HG02938 (cell line): ENCODE measurements around the gene ADGRL2.

Source experiments
- ATAC-seq: cut with Tn5 transposase; IDR thresholded peaks from one replicate; pipeline ENCODE4 v1.9.1; 2021; ENCODE audit warnings: mild to moderate bottlenecking, moderate library complexity; ENCODE audit not compliant: unreplicated experiment

ADGRL2 gene

DNA sequence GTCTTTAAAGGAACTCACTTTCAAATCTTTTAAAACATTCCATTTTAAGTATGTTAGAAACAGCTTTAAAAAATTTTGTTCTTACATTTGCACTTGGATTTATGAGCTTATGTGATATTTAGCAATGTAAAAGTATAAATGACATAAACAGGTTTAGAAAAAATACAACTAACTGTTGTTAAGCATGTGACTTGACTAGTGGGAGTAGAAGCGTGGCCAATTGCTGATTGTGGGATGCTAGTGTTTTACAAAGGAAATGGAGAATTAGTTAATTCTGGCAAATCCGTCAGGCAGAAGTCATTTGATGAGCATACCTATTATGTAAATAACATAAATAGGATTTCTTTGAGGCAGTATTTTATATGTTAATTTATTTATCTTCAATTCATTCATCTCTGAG is 175.8 kb downstream of the ADGRL2 start:
- ATAC-seq, result no peak

GRCh38 chr1:81978945-81979344 is 178.2 kb downstream of the ADGRL2 start:
- no peak for ATAC-seq

GRCh38 chr1:81982523-81982922 is 181.8 kb downstream of the ADGRL2 start:
- ATAC-seq, result no peak

- no peak for ATAC-seq
These were observed 188.8 kb downstream of the ADGRL2 start for GRCh38 chr1:81989524-81989923.

- no peak for ATAC-seq
These were observed 189.5 kb downstream of the ADGRL2 start for GRCh38 chr1:81990241-81990640.

GRCh38 chr1:81998165-81998564 is 197.4 kb downstream of the ADGRL2 start:
- ATAC-seq, result no peak

DNA sequence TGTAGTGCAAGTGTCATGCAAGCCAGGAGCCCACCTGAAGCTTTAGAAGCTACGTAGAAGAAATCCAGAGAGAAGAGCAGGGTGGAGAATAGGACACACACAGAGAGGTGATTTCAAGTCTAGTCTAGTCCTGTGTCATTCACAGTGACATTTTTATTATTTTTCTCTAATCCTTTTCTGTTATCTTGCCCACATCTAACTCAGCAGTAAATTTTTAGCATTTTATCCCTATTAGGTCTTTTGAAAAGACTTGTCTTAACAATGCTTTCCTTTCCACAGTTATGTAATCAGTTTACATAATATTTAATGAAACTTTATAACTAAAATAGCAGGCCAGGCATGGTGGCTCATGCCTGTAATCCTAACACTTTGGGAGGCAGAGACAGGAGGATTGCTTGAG is 198.6 kb downstream of the ADGRL2 start:
- no peak for ATAC-seq

DNA sequence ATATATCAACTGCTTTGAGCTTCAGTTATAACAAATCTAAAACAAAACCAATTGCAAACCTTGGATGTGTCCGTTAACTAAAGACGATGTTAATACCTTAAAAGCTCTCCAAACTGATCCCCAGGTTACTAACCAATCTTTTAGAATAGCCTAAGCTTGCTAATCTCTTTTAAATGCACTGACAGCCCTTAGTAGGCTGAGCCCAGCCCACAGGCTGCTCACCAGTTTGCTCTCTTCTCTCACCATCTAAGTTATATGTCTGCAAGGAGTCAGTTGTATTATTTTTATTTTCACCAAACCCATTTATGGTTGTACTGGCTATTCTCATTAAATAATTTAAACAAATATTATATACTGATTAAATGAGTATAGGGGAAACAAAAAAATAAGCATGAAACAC is 199.5 kb downstream of the ADGRL2 start:
- no peak for ATAC-seq

DNA sequence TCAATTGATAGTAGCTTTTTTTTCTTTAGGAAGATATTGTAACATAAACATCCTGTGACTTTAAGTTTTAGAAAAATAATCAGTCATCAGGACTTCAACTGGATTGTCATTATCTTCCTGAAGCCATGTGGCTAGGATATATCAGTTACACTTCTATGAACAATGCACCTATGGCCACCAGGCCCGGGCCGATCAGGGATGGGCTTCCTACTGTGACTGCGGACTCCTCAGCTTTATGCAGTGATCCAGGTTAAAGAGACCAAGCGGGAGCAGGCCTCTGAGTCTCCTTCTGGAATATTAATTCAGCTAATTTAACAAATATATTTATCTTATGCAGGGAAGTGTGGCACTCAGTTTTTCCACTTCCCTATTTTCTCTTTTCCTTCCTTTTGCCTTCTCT is 200.6 kb downstream of the ADGRL2 start:
- no peak for ATAC-seq

- no peak for ATAC-seq
These were observed 207.1 kb downstream of the ADGRL2 start for GRCh38 chr1:82007804-82008203.

DNA sequence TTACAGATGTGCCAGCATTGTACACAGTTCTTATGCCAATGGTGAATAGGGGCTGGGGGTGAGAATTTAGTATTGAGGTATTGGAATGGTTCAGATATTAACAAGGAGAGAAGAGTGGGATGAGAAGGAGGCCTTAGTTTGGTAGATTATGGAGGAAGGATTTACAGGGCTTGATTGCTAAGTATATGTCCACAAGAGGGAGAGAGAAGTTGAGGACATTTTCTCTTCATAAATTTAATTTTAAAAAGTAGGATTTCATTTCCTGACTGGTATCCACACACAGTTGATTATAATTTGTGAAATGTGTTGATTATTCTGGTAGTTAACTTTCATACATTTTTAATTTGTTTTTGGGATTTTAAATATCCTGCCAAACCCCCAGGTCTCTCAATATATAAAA is 213.0 kb downstream of the ADGRL2 start:
- no peak for ATAC-seq

GRCh38 chr1:82015444-82015843 is 214.7 kb downstream of the ADGRL2 start:
- no peak for ATAC-seq

GRCh38 chr1:82018319-82018718 is 217.6 kb downstream of the ADGRL2 start:
- ATAC-seq, result no peak

DNA sequence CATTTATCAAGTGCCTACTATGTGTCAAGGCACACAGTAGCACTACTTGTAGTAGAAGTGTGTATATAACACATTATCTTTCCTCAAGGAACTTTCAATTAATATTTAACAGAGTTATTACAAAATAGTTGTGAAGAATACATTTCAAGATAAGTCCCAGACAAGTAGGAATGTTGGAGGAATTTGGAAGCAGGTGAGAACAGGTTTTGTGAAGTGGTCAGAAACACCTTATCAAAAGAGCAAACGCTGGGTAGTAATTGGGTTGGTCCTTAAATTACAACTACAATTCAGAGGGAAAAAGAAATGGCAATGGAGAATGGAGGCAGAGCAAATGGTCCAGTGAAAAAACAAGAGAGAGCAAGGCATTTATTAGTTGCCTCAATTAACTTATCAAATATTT is 218.8 kb downstream of the ADGRL2 start:
- no peak for ATAC-seq

- no peak for ATAC-seq
These were observed 230.1 kb downstream of the ADGRL2 start for GRCh38 chr1:82030830-82031229.

DNA sequence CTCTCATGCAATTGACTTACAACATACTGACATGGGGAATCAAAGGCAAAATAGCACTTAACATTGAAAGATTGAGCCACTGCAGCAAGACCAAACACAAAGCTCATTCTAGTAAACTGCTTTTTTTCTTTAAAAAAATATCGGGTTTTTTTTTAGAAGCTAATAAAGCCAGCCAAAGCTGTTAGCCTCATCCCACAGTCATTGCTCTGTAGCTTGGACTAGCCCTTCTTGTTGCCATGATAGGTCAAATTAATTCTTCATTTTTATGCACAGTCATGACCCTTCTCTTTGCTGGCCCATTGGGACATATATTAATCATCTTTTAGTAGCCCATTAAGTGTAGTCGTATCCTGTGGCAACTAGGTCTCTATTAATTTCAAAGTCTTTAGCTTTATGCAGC is 231.3 kb downstream of the ADGRL2 start:
- no peak for ATAC-seq

GRCh38 chr1:82034812-82035211 is 234.1 kb downstream of the ADGRL2 start:
- no peak for ATAC-seq
